Measurements from ENCODE around the gene FBXO42.

The FBXO42 gene

DNA sequence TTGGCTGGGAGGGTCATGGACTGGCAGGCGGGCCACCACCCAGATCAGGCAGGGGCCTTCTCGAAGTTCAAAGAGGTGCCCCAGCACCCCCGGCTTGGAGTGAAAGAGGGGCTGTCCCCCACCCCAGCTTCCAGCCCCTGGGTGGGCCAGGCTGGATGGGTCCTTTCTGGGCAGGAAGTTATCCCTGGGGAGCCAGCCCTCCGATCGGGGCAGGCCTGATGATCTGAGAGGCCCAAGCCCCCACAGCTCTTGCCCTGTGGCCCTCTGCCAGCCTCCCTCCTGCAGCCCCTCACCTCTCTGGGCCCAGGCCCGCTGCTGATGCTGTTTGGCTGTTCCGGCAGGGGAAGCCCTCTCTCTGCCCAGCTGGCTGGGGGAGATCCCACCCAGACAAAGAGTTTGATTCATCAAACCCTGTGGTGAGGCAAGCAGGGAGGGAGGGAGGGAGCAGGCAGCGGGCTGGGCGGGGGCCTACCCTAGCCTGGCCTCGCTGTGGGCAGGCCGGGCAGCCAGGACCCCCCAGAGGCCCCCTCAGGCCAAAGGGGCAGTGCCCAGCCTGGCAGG, 142.4 kb downstream of the FBXO42 start:
- H3K4me3 ChIP-seq (ENCODE audit: low read depth, low read length) = peak overlapping the region; percentile 13
- no peak for DNase-seq (ENCODE audit: low read depth)

DNA sequence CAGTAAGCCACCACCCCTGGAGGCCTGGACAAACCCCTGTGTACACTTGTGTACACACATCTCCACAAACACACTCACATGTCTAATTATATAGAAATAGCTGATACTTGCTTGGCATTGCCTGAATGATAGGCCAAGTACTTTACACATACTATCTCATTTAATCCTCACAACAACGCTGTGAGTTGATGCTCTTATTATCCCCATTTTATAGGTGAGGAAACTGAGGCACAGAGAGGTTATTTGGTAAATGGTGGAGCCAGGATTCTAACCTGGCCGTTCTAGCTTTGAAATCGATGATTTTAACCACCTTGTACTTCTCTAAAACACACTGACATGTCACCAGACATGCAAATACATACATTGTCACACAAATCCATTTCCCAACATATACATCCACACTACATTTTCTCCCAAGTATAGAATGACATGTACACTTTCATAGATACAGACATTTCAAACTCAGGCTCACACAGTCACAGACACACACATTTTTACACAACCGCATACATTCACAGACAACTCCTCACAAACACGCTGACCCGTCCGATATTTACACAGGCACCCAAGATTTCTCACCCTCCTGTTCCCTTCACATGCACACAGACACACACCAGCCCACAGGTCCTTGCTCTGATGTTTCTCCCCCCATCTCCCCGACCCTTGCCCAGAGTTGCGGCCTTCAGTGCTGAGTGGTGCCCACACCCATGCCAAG, 143.0 kb downstream of the FBXO42 start:
- no peak for DNase-seq (ENCODE audit: low read depth)
- H3K4me3 ChIP-seq (ENCODE audit: low read depth, low read length) = no peak overlapping the region

DNA sequence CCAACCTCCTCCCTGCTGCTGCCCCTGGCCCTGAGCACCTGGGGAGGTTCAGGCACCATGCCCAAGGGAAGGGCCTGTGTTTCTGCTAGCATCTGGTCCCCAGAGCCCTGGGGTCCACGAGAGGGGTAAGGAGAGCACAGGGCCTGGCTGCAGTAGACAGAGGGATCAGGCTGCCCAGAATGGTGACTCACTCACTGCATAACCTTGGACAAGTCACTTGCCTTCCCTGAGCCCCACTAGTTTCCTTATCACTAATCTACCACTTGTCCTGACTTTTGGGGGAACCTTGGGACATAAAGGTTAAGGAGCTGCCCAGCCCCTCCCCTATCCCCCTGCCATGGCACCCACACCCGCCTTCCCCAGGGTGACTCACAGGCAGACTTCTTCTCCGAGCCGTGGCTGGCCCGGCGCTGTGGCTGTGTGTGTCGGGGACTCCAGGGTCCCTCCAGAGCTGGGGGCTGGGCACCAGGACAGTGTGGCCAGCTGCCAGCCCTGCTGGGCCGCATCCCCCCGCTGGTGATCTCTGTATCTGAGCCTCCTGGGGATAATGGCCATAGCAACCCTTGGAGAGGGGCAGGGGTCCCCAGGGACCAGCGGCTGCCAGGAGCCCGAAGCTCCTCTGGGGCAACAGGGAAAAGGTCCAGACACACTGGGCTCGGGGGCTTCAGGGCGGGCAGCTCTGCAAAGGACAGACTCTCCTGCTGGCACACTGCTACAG, 143.9 kb downstream of the FBXO42 start:
- no peak for DNase-seq (ENCODE audit: low read depth)
- no peak overlapping the region for H3K4me3 ChIP-seq (ENCODE audit: low read depth, low read length)

- DNase-seq (ENCODE audit: low read depth) = no peak
- peak overlapping the region; percentile 51 for H3K4me3 ChIP-seq (ENCODE audit: low read depth, low read length)
Measured at GRCh38 chr1:16207318-16208269, 144.7 kb downstream of the FBXO42 start.

- peak overlapping the region; percentile 51 for H3K4me3 ChIP-seq (ENCODE audit: low read depth, low read length)
- peak; percentile 96 for DNase-seq (ENCODE audit: low read depth)
Measured at GRCh38 chr1:16206547-16207317, 145.5 kb downstream of the FBXO42 start.

DNA sequence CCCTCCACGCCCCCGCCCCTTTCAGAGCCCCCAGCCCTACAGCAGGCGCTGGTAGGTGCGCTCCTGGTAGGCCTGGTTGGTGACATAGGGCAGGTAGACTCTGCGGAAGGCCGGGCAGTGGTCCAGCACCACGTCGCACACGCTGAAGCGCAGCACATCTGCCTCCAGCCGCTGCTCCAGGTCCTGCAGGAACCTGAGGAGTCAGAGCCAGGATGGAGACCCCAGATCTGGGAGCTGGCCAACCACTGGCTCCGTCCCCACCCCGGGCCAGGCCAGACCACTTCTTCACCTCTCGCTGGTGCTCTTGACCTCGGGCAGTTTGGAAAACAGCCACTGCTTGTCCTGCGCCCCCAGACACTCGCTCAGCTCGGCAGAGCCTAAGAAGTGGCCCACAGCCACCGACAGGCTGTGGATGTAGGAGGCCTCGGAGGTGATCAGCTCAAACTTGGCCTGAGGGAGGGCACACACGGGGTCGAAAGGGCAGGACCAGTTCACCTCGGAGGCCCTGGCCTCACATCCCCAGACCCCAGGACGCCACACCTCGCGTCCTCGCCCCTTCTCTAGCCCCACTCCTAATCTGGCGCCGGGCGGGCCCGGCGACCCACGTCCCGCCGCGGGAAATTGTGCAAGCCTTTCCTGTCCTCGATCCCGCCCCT, 146.3 kb downstream of the FBXO42 start:
- H3K4me3 ChIP-seq (ENCODE audit: low read depth, low read length) = peak overlapping the region; percentile 51
- no peak for DNase-seq (ENCODE audit: low read depth)

DNA sequence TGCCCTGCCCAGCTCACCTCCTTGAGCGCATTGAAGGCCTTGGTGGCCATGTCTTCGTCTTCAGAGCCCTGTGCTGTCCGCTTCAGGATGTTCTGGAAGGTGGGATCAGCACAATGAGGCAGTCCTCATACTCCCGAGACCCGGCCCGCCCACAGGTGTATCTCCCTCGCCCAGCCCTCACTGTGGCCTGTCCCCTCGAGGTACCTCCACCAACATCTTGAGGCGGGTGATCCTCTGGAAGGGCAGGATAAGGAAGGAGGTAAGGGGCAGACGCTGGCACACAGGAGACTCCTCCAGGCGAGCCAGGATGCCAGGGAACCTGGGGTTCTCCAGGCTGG, 147.0 kb downstream of the FBXO42 start:
- H3K4me3 ChIP-seq (ENCODE audit: low read depth, low read length) = no peak overlapping the region
- no peak for DNase-seq (ENCODE audit: low read depth)

DNA sequence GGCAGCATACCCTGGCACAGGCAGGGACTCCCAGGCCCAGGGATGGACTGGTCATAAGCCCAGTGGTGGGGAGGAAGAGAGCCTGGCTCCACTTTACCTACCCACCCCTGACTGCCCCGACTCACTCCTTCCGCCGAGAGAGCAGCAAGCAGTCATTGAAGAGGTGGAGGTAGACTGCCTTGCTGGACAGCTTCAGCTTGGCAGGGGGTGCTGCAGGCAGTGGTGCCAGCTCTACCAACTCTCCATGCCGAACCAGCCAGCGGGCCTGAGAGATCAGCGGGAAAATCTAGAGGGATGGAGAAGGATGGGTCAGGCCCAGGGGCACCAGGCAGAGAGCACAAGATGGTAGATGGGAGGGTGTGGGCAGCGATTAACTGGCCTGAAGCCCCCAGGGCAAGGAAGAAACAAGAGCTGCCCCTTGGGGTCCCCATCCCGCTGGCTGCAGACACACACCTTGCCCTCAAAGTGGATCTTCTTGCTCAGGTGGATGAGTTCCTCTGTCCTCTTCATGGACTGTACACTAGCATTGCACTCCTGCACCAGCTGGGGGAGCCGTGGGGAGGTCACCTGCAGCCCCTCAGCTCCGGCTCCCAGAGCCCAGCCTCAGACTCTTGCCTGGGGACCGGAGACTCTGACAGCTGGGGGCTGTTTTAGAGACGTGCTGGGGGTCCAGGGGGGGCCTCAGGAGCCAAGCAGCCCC, 147.5 kb downstream of the FBXO42 start:
- DNase-seq (ENCODE audit: low read depth) = no peak

DNA sequence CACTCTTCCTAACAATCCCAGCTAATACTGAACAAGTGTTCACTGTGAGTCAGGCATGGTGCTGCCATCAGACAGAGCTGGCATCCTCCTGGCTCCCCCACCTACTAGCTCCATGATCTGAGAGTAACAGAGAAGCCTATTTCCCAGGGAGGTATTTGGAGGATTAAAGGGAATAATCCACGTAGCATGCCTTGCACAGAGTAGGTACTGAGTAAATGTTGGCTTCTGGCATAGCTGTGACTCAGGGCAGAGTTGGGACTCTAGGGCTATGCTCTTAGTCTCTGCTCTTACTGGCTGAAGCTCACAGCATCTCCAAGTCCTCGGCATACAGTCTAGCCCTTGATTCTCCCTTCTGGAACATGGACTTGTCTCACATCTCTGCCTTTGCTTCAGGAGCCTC, 148.1 kb downstream of the FBXO42 start:
- DNase-seq (ENCODE audit: low read depth) = no peak
- no peak overlapping the region for H3K4me3 ChIP-seq (ENCODE audit: low read depth, low read length)

More for the DNA sequence above, 147.5 kb downstream of the FBXO42 start:
- no peak overlapping the region for H3K4me3 ChIP-seq (ENCODE audit: low read depth, low read length)

- DNase-seq (ENCODE audit: low read depth) = no peak
- H3K4me3 ChIP-seq (ENCODE audit: low read depth, low read length) = no peak overlapping the region
Measured at GRCh38 chr1:16203550-16203949, 148.7 kb downstream of the FBXO42 start.

DNA sequence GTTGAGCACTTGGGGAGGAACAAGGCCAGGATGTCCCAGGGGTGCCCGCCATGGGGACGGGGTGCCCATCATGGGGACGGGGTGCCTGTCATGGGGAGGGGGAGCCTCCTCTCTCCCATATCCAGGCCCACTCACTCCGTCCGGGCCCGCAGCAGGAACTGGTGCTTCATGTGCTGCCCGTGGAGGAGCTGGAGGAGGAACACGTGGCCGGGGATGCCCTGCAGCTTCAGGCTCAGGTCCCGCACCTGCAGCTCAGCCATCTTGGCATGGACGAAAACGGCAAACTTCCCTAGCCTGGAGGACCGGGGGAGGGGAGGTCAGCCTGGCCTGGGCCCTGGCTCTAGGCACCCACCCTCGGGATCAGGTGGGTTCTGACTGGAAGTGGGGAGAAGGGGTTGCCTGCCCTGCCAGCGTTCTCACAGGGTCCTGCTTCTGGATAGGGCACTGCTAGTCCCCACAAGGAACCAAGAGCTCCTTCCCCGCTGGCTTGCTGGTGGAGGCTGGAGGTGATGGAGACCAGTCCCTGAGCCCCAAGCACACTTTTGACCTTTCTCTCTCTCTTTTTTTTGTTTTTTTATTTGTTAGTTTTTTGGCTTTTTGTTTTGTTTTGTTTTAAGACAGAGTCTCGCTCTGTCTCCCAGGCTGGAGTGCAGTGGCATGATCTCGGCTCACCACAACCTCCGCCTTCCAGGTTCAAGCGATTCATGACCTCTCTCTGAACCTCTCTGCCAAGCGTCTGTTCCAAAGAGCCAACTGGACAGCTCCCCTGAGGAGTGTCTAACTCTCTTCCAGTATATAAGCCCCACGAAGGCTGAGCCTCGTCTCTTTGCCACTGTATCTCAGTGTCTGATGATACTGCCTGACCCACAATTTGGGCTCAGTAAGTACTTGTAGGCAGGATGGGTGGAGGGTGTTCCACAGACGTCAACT, 149.7 kb downstream of the FBXO42 start:
- H3K4me3 ChIP-seq (ENCODE audit: low read depth, low read length) = no peak overlapping the region
- no peak for DNase-seq (ENCODE audit: low read depth)

GRCh38 chr1:16199700-16200099, 152.6 kb downstream of the FBXO42 start:
- no peak for DNase-seq (ENCODE audit: low read depth)
- no peak overlapping the region for H3K4me3 ChIP-seq (ENCODE audit: low read depth, low read length)

- H3K4me3 ChIP-seq (ENCODE audit: low read depth, low read length) = no peak overlapping the region
- DNase-seq (ENCODE audit: low read depth) = no peak
Measured at GRCh38 chr1:16199157-16199501, 153.2 kb downstream of the FBXO42 start.

DNA sequence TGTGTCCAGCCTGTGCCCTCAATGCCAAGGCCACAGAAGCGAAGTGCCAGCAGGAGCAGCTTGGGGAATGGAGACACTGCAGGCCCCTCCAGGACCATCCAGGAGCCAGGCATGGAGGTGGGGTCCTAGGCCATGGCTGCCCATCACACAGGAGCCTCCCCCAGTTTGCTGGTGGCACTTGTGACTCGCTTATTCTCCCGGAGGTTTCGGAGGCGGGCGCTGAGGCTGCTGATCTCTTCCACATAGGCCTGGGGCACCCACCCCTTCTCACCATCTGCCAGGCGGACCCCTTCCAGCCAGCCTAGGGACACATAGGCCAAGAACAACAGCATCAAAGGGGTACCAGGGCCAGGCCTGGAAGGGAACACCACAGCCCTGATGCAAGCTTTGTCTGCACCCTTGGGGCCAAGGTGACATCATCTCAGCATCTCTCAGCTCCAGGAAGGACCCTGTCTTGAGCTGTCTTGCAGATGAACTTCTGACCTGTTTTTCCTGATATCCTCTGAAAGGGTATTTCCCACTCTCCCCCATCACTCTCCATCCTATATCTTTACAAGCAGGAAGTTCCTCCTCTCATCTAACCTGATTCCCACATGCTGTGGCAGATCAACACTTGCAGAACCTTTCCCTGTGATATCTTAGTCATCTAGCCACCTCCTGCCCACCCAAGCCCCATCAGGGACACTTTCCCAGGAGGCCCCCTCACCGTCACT, 153.7 kb downstream of the FBXO42 start:
- DNase-seq (ENCODE audit: low read depth) = no peak
- H3K4me3 ChIP-seq (ENCODE audit: low read depth, low read length) = no peak overlapping the region

- no peak for DNase-seq (ENCODE audit: low read depth)
- no peak overlapping the region for H3K4me3 ChIP-seq (ENCODE audit: low read depth, low read length)
Measured at GRCh38 chr1:16196874-16197273, 155.4 kb downstream of the FBXO42 start.

Measured in skeletal muscle cell (primary cell).